MM.1S (cell line): ENCODE results near the gene MFSD11.

Experiments
- DNase-seq: peaks from one replicate; pipeline ENCODE4 v3.0.0-alpha.2; 2015
- H2AFZ ChIP-seq: fragments of 300-600 bp; sonication (generic); 2 replicates; pipeline ENCODE4 v1.6.0; 2016; ENCODE audit warnings: antibody characterized with exemption, low read length
- H3F3A ChIP-seq: fragments of 300-600 bp; sonication (generic); 2 replicates; pipeline ENCODE4 v1.6.1; 2016; ENCODE audit warnings: mild to moderate bottlenecking, antibody characterized with exemption, low read length, moderate library complexity, mixed read lengths; ENCODE audit not compliant: insufficient read depth
- H3K27ac ChIP-seq: fragments of 300-600 bp; sonication (generic); 2 replicates; pipeline ENCODE4 v1.5.1; 2016; ENCODE audit warnings: mild to moderate bottlenecking, low read length
- H3K27me3 ChIP-seq: fragments of 300-600 bp; sonication (generic); replicated peaks from 2 replicates; pipeline ENCODE4 v1.6.0; 2016; ENCODE audit warnings: low read length; ENCODE audit not compliant: insufficient read depth
- H3K36me3 ChIP-seq: fragments of 300-600 bp; sonication (generic); replicated peaks from 2 replicates; pipeline ENCODE4 v1.6.1; 2016; ENCODE audit warnings: mild to moderate bottlenecking, low read length, mixed read lengths; ENCODE audit not compliant: insufficient read depth
- H3K4me1 ChIP-seq: fragments of 300-600 bp; sonication (generic); 2 replicates; pipeline ENCODE4 v1.6.1; 2016; ENCODE audit warnings: low read length, mixed read lengths
- H3K4me2 ChIP-seq: fragments of 300-600 bp; sonication (generic); 2 replicates; pipeline ENCODE4 v1.6.0; 2016; ENCODE audit warnings: low read depth, low read length
- H3K4me3 ChIP-seq: fragments of 300-600 bp; sonication (generic); 2 replicates; pipeline ENCODE4 v1.5.1; 2016; ENCODE audit warnings: low read length, mixed read lengths
- H3K79me2 ChIP-seq: fragments of 300-600 bp; sonication (generic); 2 replicates; pipeline ENCODE4 v1.6.1; 2016; ENCODE audit warnings: mixed run types, low read length, mixed read lengths
- H3K9ac ChIP-seq: fragments of 300-600 bp; sonication (generic); 2 replicates; pipeline ENCODE4 v1.6.1; 2016; ENCODE audit warnings: low read length, mixed read lengths
- H3K9me2 ChIP-seq: fragments of 300-600 bp; sonication (generic); replicated peaks from 2 replicates; pipeline ENCODE4 v1.6.1; 2016; ENCODE audit warnings: mild to moderate bottlenecking, low read length, mixed read lengths; ENCODE audit not compliant: insufficient read depth
- H3K9me3 ChIP-seq: fragments of 300-600 bp; sonication (generic); replicated peaks from 2 replicates; pipeline ENCODE4 v1.6.1; 2016; ENCODE audit warnings: mild to moderate bottlenecking, low read length, mixed read lengths; ENCODE audit not compliant: insufficient read depth
- H4K20me1 ChIP-seq: fragments of 300-600 bp; sonication (generic); 2 replicates; pipeline ENCODE4 v1.6.1; 2016; ENCODE audit warnings: mild to moderate bottlenecking, low read length, moderate library complexity, mixed read lengths; ENCODE audit not compliant: insufficient read depth
- CTCF ChIP-seq: fragments of 300-600 bp; sonication (generic); IDR thresholded peaks from 2 replicates; pipeline ENCODE4 v1.5.1; 2016; ENCODE audit warnings: antibody characterized with exemption, low read length, mixed read lengths
- EZH2 ChIP-seq: fragments of 300-600 bp; sonication (generic); optimal IDR thresholded peaks from 2 replicates; pipeline ENCODE3; 2017; ENCODE audit warnings: low read depth, mild to moderate bottlenecking, antibody characterized with exemption, low read length, mixed read lengths
- EZH2phosphoT487 ChIP-seq: fragments of 300-600 bp; sonication (generic); IDR thresholded peaks from 2 replicates; pipeline ENCODE4 v1.6.1; 2018; ENCODE audit warnings: antibody characterized with exemption, low read length

Gene MFSD11

GRCh38 chr17:76702076-76702475 is 35.8 kb upstream of the MFSD11 start:
- H3K9me3 ChIP-seq = no peaks in the 10 kb centered on the region
- no peak overlapping the region for H2AFZ ChIP-seq
- H3K36me3 ChIP-seq = no peaks in the 10 kb centered on the region
- H3K4me1 ChIP-seq = no peaks in the 10 kb centered on the region
- H3K79me2 ChIP-seq = no peaks in the 10 kb centered on the region
- no peaks in the 10 kb centered on the region for H4K20me1 ChIP-seq
- H3K27ac ChIP-seq = no peak overlapping the region
- no peaks in the 10 kb centered on the region; the same call in 1 of the 2 replicates for H3K27me3 ChIP-seq
- H3K4me3 ChIP-seq = no peak overlapping the region
- no peak overlapping the region for H3K9ac ChIP-seq
- H3K9me2 ChIP-seq = no peaks in the 10 kb centered on the region
- no peak overlapping the region for H3K4me2 ChIP-seq
- no peak for DNase-seq
- H3F3A ChIP-seq = no peaks in the 10 kb centered on the region
- no peak for TF ChIP-seq CTCF
- TF ChIP-seq EZH2phosphoT487 = no peak
- no peak for TF ChIP-seq EZH2

- no peaks in the 10 kb centered on the region for H4K20me1 ChIP-seq
- H3K9me3 ChIP-seq = no peaks in the 10 kb centered on the region
- no peaks in the 10 kb centered on the region for H3K4me1 ChIP-seq
- no peak overlapping the region for H3K4me2 ChIP-seq
- no peaks in the 10 kb centered on the region for H3K9me2 ChIP-seq
- H3K36me3 ChIP-seq = no peaks in the 10 kb centered on the region
- H3K79me2 ChIP-seq = no peaks in the 10 kb centered on the region
- no peaks in the 10 kb centered on the region for H3F3A ChIP-seq
- H3K9ac ChIP-seq = no peak overlapping the region
- H3K27ac ChIP-seq = no peak overlapping the region
- no peak for TF ChIP-seq EZH2phosphoT487
- TF ChIP-seq CTCF = no peak
- TF ChIP-seq EZH2 = no peak
- H3K27me3 ChIP-seq = no peaks in the 10 kb centered on the region
- no peak for DNase-seq
- H2AFZ ChIP-seq = no peak overlapping the region
- H3K4me3 ChIP-seq = no peak overlapping the region
Observed at GRCh38 chr17:76702941-76703637, 34.8 kb upstream of the MFSD11 start.

DNA sequence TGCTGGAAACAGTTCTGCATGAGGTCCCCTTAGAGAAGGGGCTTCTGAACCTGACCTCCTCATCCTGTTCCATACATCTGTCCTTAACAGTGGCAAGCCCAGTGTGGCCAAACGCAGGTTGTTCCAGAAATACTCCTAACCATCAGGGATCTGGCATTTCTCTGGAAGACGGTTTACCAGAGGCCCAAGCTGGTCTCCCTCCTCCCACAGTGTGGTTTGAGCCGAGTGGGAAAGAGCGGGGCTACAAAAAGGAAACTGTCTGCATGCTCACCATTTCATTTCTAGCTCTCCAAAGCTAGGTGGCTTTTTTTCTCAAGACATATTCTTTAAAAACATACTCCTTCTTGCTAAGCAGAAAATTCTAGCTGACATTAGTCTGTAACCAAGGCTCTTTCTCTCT is 33.1 kb upstream of the MFSD11 start:
- Histone ChIP-seq H4K20me1 (no peaks in the 10 kb centered on the region), H3K4me1 (no peaks in the 10 kb centered on the region), H3K4me2 (no peak overlapping the region), H2AFZ (no peak overlapping the region), H3K4me3 (no peak overlapping the region), H3K9ac (no peak overlapping the region), H3K9me3 (no peaks in the 10 kb centered on the region), H3K27me3 (0 out of 2 replicates have a peak, but pooled peaks cover 5% of the 10 kb centered on the region), H3K9me2 (no peaks in the 10 kb centered on the region), H3F3A (no peaks in the 10 kb centered on the region), H3K36me3 (no peaks in the 10 kb centered on the region), H3K27ac (no peak overlapping the region), H3K79me2 (no peaks in the 10 kb centered on the region)
- DNase-seq = no peak
- TF ChIP-seq EZH2 = no peak
- no peak for TF ChIP-seq CTCF
- no peak for TF ChIP-seq EZH2phosphoT487
